HG03135 (cell line): ENCODE results near the gene NCOA3.
"Not testable (repeated sequence)": the region's sequence is repeated elsewhere in the genome, so short reads cannot be mapped to it uniquely, and the experiment has no call there.

Experiments
- ATAC-seq: cut with Tn5 transposase; IDR thresholded peaks from one replicate; pipeline ENCODE4 v1.9.1; 2021; ENCODE audit warnings: mild to moderate bottlenecking, moderate library complexity; ENCODE audit not compliant: unreplicated experiment

The NCOA3 gene

GRCh38 chr20:47501482-47502270 is at the start of gene NCOA3:
TSS of gene NCOA3 (plus strand) at chr20:47501887. CDS start at chr20:47622248, 120,361 bp downstream.
- peak; percentile 71 for ATAC-seq

- ATAC-seq: no peak
These were observed 48.9 kb upstream of the NCOA3 start for GRCh38 chr20:47452736-47453161.

- peak; percentile 79 for ATAC-seq
These were observed 48.4 kb upstream of the NCOA3 start for GRCh38 chr20:47453167-47453782.

DNA sequence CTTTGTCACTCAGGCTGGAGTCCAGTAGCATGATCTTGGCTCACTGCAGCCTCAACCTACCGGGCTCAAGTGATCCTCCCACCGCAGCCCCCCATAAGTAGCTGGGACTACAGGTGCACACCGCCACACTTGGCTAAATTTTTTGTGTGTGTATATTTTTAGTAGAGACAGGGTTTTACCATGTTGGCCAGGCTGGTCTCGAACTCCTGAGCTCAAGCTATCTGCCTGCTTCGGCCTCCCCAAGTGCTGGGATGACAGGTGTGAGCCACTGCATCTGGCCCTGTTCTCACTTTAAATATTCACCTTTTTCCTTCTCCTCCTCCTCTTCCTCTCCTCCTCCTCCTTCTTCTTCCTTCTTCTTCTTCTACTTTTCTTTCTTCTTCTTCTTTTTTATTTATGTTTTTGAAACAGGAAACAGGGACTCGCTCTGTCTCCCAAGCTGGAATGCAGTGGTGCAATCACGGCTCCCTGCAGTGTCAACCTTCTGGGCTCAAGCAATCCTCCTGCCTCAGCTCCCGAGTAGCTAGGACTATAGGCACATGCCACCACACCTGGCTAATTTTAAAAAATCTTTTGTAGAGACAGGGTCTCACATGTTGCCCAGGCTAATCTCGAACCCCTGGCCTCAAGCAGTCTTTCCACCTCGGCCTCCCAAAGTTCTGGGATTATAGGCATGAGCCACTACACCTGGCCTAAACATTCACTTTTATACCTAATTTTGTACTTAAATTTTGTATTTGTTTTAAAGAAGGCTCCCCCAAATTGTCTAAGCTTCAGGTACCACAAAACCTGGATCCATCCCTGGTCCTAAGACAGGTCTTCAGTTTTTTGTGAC is 47.2 kb upstream of the NCOA3 start:
- no peak for ATAC-seq

DNA sequence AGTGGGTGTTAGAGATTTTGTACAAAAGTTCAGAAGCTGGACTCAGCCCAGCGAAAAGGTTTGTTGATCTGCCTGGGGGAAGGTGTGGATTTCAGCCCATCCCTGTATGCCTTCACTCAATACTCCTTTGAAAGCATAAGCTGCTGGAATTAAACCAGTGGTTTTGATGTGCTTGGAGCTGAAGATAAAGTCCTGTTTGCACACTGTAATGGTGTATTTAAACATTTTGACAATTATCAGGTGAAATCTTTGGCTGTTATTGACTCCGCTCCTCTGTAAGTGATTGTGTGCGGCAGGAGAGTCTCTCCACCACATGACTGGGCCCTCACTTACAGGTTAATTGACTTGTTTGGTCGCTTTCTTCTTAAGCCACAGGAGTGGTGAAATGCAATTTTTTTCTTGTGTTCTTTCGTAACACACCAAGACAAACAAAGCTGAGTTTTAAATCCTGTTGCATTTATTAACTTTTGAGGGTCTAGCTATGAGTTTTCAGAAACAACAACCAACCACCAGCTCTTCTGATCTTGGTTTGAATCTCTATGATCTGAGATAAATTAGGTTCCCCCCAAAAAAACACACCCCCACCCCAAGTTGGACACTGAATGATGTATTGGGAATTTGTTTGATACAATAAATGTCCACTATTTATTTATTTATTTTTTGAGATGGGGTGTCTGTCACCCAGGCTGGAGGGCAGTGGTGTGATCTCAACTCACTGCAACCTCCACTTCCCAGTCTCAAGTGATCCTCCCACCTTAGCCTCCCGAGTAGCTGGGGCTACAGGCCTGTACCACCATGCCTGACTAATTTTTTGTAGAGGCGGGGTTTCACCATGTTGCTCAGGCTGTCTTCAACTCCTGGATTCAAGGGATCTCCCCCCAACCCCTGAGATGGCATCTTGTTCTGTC is 46.3 kb upstream of the NCOA3 start:
- ATAC-seq: no peak

- no peak for ATAC-seq
These were observed 45.6 kb upstream of the NCOA3 start for GRCh38 chr20:47456041-47456537.

DNA sequence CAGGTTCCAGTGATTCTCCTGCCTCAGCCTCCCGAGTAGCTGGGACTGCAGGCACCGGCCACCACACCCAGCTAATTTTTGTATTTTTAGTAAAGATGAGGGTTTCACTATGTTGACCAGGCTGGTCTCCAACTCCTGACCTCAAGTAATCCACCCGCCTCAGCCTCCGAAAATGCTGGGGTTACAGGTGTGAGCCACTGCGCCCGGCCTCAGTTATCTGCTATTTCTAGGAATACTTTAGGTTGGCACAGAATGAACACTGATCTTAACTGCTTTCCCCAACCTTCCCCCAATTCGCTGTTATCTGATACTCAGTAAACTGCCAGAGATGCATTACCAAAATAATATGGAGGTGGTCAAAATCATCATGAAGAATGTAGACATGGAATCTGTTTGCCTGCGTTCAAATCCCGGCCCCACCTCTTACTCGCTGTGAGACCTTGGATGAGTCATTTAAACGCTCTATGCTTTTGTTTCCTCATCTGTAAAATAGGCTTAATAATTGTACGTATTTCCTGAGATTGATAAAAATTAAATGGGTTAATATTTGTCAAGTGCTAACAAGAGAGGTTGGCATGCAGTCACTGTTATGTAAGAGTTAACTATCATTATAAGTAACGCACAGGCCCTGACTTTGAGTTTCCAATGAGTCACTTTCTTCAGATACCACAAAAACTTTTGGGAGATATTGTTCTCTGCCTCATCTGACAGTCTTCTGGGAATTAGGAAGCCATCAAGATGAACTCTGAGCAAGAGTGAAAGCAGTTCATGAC is 44.5 kb upstream of the NCOA3 start:
- ATAC-seq: no peak

DNA sequence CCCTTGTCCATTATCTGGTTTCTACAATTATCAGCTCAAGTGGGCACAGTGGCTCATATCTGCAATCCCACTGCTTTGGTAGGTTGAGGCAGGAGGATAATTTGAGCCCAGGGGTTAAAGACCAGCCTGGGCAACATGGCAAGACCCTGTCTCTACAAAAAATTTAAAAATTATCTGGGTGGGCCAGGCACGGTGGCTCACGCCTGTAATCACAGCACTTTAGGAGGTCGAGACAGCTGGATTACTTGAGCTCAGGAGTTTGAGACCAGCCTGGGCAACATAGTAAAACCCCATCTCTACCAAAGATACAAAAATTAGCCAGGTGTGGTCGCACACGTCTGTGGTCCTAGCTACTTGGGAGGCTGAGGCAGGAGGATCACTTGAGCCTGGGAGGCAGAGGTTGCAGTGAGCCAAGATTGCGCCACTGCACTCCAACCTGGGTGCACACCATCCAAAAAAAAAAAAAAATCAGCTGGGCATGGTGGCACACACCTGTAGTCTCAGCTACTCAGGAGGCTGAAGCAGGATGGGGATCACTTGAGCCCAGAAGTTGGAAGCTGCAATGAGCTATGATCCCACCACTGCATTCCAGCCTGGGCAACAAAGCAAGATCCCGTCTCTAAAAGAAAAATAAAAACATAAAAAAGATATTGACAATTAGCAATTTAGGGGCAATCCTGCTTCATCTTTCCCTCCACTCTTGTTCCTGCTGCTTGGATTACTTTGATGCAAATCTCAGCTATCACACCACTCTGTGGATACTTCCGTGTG is 43.2 kb upstream of the NCOA3 start:
- not testable (repeated sequence) for ATAC-seq

- no peak for ATAC-seq
These were observed 42.2 kb upstream of the NCOA3 start for GRCh38 chr20:47459344-47460073.

DNA sequence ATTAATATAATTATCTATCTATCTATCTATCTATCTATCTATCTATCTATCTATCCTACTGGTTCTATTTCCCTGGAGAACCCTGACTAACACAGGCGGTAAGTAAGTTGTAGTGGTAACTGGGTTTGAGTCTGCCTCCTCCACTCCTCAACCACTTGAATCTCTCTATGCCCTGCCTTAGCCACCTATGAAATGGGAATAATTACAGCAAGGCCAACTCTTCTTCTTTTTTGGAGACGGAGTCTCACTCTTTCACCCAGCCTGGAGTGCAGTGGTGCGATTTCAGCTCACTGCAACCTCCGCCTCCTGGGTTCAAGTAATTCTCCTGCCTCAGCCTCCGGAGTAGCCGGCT is 41.0 kb upstream of the NCOA3 start:
- ATAC-seq: not testable (repeated sequence)

GRCh38 chr20:47461120-47461685 is 40.5 kb upstream of the NCOA3 start:
- ATAC-seq: no peak

DNA sequence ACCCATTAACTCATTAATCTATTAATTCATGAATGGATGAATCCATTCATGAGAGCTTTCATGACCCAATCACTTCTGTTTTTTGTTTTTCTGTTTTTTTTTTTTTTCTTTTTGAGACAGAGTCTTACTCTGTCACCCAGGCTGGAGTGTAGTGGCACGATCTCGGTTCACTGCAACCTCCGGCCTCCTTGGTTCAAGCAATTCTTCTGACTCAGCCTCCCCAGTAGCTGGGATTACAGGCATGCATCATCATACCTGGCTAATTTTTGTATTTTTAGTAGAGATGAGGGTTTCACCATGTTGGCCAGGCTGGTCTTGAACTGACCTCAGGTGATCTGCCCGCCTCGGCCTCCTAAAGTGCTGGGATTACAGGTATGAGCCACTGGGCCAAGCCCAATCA is 39.8 kb upstream of the NCOA3 start:
- ATAC-seq: not testable (repeated sequence)

GRCh38 chr20:47464380-47465101 is 37.1 kb upstream of the NCOA3 start:
- no peak for ATAC-seq

DNA sequence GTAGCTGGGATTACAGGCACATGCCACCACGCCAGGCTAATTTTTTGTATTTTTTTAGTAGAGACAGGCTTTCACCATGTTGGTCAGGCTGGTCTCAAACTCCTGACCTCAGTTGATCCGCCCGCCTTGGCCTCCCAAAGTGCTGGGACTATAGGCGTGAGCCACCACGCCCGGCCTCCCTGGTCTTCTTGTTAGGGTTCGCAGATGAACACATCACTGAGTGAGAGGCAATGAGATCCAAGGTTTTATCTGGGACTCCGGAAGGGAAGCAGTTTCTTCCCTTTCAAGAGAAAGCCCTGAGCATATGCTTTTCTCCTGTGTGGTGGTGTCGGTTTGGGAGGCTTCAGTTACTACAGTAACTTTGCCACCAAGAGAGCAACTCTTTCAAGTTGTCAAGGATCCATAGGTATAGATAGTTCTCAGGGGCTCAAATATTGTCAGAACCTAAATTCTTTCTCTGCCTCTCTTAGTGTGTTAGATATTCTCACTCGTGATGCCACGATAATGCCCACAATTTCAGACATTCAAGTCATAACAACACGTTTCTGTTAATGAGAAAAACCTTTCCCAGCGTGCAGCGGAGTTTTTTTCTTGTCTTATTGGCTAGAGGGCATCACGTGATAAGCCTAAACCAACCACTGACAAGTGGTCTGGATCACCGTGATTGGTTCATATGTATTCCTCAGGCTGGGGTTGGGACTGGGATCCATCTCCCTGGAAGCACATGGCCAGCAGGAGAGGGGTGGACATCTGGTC is 36.2 kb upstream of the NCOA3 start:
- ATAC-seq: no peak

DNA sequence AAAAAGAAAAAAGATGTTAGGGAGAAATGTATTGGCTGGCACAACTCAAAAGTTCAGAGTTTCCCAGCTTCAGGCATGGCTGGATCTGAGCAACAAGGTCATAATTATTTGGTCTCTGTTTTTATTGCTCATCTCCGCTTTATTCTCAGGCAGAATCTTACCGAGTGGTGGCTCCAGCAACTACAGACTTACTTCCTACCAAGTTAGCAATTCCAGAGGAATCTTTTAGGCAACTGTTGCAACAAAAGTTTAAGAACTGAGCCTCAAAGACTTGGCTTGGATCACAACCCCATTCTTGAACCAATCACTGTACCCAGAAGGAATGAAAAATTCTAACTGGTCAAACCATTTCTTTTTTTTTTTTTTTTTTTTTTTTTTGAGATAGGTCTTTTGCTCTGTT is 35.5 kb upstream of the NCOA3 start:
- ATAC-seq: no peak

GRCh38 chr20:47466704-47467459 is 34.8 kb upstream of the NCOA3 start:
- ATAC-seq: no peak
